ENCODE measurements around the gene GORASP2. TPM values are rescaled to one million over a fixed set of nuclear protein-coding genes. Genes with fewer than 3 reads are reported as not detected.

Gene GORASP2
- total and polyA plus RNA-seq, 2 experiments from 2014 or later = 44.5 to 45.2 TPM

DNA sequence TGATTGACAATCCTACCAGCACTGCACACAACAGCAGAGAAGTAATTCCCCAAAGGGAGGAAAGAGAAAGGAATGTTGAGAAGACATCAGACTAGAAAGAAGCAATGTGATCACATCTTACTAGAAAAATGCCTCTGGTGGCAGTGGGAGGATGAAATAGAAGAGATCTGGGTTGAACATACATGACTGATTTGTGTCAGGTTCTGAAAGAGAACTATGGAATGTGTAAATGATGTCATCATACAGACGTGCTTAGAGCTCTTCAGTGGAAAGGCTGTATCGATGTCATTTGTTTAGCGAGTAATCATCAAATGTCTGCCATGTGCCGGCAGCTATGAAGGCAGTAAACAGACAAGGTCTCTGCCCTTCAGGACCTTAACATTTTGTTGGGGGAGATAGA lies 24.9 kb downstream of the GORASP2 start:
- Histone ChIP-seq H3K27ac (ENCODE audit: low read depth) (no peak overlapping the region), H2AFZ (no peak overlapping the region), H3K4me3 (no peak overlapping the region), H3K79me2 (replicated peaks; ENCODE audit: insufficient read depth) (no peaks in the 10 kb centered on the region), H3F3A (replicated peaks; ENCODE audit: low read depth) (0 out of 2 replicates have a peak, but pooled peaks cover 8% of the 10 kb centered on the region), H3K4me2 (no peak overlapping the region), H3K27me3 (ENCODE audit: insufficient read depth) (no peaks in the 10 kb centered on the region), H4K20me1 (replicated peaks; ENCODE audit: insufficient read depth) (peaks cover 8% of the 10 kb centered on the region), H3K9me2 (ENCODE audit: insufficient read depth) (no peaks in the 10 kb centered on the region), H3K4me1 (ENCODE audit: insufficient read depth) (no peaks in the 10 kb centered on the region), H3K36me3 (ENCODE audit: insufficient read depth) (peaks cover 82% of the 10 kb centered on the region)
- H3K36me3 Mint-ChIP-seq (ENCODE audit: low read depth) = peaks cover 84% of the 10 kb centered on the region
- no peaks in the 10 kb centered on the region for H3K9me3 Mint-ChIP-seq
- ATAC-seq (no peak), DNase-seq (ENCODE audit: low spot score) (no peak)
- H3K27ac Mint-ChIP-seq = no peak overlapping the region
- H3K4me3 Mint-ChIP-seq = no peak overlapping the region
- no peaks in the 10 kb centered on the region for H3K27me3 Mint-ChIP-seq (ENCODE audit: insufficient read depth, low read depth, poor library complexity)
- no peak for TF ChIP-seq NANOG (IDR thresholded peaks at IDR 0.05; ENCODE audit: borderline replicate concordance)
- TF ChIP-seq, protein P1, sequence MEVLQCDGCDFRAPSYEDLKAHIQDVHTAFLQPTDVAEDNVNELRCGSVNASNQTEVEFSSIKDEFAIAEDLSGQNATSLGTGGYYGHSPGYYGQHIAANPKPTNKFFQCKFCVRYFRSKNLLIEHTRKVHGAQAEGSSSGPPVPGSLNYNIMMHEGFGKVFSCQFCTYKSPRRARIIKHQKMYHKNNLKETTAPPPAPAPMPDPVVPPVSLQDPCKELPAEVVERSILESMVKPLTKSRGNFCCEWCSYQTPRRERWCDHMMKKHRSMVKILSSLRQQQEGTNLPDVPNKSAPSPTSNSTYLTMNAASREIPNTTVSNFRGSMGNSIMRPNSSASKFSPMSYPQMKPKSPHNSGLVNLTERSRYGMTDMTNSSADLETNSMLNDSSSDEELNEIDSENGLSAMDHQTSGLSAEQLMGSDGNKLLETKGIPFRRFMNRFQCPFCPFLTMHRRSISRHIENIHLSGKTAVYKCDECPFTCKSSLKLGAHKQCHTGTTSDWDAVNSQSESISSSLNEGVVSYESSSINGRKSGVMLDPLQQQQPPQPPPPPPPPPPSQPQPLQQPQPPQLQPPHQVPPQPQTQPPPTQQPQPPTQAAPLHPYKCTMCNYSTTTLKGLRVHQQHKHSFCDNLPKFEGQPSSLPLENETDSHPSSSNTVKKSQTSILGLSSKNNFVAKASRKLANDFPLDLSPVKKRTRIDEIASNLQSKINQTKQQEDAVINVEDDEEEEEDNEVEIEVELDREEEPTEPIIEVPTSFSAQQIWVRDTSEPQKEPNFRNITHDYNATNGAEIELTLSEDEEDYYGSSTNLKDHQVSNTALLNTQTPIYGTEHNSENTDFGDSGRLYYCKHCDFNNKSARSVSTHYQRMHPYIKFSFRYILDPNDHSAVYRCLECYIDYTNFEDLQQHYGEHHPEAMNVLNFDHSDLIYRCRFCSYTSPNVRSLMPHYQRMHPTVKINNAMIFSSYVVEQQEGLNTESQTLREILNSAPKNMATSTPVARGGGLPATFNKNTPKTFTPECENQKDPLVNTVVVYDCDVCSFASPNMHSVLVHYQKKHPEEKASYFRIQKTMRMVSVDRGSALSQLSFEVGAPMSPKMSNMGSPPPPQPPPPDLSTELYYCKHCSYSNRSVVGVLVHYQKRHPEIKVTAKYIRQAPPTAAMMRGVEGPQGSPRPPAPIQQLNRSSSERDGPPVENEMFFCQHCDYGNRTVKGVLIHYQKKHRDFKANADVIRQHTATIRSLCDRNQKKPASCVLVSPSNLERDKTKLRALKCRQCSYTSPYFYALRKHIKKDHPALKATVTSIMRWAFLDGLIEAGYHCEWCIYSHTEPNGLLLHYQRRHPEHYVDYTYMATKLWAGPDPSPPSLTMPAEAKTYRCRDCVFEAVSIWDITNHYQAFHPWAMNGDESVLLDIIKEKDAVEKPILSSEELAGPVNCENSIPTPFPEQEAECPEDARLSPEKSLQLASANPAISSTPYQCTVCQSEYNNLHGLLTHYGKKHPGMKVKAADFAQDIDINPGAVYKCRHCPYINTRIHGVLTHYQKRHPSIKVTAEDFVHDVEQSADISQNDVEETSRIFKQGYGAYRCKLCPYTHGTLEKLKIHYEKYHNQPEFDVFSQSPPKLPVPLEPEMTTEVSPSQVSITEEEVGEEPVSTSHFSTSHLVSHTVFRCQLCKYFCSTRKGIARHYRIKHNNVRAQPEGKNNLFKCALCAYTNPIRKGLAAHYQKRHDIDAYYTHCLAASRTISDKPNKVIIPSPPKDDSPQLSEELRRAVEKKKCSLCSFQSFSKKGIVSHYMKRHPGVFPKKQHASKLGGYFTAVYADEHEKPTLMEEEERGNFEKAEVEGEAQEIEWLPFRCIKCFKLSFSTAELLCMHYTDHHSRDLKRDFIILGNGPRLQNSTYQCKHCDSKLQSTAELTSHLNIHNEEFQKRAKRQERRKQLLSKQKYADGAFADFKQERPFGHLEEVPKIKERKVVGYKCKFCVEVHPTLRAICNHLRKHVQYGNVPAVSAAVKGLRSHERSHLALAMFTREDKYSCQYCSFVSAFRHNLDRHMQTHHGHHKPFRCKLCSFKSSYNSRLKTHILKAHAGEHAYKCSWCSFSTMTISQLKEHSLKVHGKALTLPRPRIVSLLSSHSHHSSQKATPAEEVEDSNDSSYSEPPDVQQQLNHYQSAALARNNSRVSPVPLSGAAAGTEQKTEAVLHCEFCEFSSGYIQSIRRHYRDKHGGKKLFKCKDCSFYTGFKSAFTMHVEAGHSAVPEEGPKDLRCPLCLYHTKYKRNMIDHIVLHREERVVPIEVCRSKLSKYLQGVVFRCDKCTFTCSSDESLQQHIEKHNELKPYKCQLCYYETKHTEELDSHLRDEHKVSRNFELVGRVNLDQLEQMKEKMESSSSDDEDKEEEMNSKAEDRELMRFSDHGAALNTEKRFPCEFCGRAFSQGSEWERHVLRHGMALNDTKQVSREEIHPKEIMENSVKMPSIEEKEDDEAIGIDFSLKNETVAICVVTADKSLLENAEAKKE (CRISPR knock-in tag; IDR thresholded peaks at IDR 0.05) = no peak
- TF ChIP-seq CREB1 (CRISPR knock-in tag; IDR thresholded peaks at IDR 0.05; ENCODE audit: low read depth) = no peak
- TF ChIP-seq EZH2 (IDR thresholded peaks at IDR 0.05; ENCODE audit: low read depth, unreplicated experiment) = no peak
- TF ChIP-seq, protein P2, sequence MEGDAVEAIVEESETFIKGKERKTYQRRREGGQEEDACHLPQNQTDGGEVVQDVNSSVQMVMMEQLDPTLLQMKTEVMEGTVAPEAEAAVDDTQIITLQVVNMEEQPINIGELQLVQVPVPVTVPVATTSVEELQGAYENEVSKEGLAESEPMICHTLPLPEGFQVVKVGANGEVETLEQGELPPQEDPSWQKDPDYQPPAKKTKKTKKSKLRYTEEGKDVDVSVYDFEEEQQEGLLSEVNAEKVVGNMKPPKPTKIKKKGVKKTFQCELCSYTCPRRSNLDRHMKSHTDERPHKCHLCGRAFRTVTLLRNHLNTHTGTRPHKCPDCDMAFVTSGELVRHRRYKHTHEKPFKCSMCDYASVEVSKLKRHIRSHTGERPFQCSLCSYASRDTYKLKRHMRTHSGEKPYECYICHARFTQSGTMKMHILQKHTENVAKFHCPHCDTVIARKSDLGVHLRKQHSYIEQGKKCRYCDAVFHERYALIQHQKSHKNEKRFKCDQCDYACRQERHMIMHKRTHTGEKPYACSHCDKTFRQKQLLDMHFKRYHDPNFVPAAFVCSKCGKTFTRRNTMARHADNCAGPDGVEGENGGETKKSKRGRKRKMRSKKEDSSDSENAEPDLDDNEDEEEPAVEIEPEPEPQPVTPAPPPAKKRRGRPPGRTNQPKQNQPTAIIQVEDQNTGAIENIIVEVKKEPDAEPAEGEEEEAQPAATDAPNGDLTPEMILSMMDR (conservative IDR thresholded peaks at IDR 0.05; ENCODE audit: low read depth in 2 of 2) = no peak
- H3K4me1 Mint-ChIP-seq = no peaks in the 10 kb centered on the region
